Measurements from ENCODE around the gene SLC24A1.
A peak's percentile ranks its signal among the peaks of the same experiment; 100 is the strongest.

SLC24A1 gene

GRCh38 chr15:65618560-65619109 is 3.1 kb upstream of the SLC24A1 start:
- DNase-seq (ENCODE audit: low read depth), result no peak

DNA sequence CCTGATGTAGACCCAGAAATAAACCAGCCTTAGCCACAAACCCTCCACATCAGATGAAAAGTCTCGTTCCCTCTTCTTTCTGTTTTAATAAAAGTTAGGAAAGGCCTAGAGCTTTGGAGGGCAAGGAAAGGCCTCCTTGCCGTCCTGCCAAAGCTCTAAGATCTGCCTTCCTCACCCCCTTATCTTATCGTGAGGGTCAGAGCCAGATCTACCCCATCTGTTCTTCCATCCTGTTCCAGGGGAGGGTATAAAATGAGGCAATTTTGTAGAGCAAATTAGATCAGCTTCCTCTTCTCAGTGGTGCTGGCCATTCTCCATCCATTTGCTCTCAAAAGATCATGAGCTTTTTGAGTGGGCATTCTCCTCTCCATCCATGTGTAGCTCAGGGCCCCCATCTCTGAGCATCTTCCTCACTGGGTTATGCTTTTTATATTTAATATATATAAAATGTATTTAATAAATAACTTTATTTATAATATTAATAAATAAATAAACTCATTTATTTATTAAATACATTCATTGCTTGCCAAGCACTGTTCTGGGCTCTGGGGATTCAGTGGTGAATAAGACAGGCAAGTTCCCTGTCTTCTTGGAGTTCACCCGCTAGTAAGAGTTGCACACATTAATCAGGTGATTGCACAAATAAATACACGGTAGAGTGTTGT is 2.0 kb upstream of the SLC24A1 start:
- DNase-seq (ENCODE audit: low read depth), result no peak

DNA sequence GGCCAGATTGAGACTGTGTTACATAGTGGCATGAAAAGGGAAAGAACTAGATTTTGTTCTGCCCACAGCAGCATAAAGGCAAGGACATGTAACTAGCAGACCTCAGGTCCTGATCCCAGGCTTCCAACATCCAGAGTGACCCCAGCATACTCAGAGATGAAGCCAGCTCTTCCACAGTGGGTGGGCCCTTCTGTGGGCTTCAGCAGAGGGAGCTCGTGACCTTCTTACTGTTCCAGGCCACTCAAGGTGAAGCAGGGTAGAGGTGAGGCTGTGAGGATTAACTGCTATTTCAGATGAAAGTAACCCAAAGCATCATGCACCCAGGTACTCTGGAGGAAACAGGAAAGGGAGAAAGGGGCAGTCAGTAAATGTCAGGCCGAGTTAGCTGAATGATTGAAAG is 905 bp upstream of the SLC24A1 start:
- DNase-seq (ENCODE audit: low read depth), result no peak

DNA sequence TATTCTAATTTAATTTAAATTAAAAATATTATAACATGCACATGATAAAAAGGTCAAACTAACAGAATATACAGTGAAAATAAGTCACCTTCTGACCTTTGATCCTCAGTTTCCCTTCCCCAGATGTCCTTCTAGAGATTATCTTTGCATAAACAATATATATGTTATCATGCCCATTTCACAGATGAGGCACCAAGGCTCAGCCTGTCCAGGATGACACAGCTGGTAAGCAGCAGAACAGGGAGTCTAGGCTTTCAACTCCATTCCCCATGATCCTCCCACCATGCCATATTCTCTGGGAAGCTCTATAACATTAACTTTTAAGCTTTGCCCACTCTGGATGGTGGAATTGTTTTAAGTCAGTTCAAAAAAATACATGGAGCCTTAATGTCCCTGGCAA is 1.4 kb downstream of the SLC24A1 start:
- DNase-seq (ENCODE audit: low read depth), result no peak

GRCh38 chr15:65626856-65627255 is 5.1 kb downstream of the SLC24A1 start:
- no peak for DNase-seq (ENCODE audit: low read depth)

GRCh38 chr15:65629548-65629947 is 7.8 kb downstream of the SLC24A1 start:
- no peak for DNase-seq (ENCODE audit: low read depth)

DNA sequence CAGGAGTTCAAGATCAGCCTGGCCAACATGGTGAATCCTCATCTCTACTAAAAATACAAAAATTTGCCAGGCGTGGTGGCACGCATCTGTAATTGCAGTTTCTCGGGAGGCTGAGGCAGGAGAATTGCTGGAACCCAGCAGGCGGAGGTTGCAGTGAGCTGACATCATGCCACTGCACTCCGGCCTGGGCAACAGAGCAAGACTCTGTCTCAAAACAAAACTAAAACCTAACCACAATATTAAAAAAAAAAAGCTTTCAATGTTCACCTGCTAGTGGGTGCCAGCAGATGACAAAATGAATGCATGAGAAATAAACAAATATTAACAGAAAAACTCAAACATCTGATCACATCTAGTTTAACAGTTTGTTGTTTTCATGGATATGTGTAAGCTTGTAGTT is 9.0 kb downstream of the SLC24A1 start:
- no peak for DNase-seq (ENCODE audit: low read depth)

DNA sequence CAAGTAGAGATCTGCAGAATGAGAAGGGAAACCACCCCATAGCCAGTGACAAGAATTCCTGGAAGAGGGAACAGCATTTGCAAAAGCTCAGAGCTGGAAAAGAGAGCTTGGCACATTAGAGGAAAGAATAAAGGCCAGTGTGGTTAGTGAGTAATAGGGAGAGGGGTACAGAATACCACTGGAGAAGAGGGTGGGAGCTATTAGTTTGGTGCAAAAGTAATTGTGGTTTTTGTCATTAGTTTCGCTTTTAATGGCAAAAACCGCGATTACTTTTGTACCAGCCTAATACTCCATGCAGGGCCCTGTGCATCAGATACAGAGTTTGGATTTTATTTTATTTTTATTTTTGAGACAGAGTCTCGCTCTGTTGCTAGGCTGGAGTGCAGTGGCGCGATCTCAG is 9.8 kb downstream of the SLC24A1 start:
- no peak for DNase-seq (ENCODE audit: low read depth)

- no peak for DNase-seq (ENCODE audit: low read depth)
Observed at GRCh38 chr15:65632780-65633375, 11.1 kb downstream of the SLC24A1 start.

- DNase-seq (ENCODE audit: low read depth), result no peak
Observed at GRCh38 chr15:65633752-65634151, 12.0 kb downstream of the SLC24A1 start.

DNA sequence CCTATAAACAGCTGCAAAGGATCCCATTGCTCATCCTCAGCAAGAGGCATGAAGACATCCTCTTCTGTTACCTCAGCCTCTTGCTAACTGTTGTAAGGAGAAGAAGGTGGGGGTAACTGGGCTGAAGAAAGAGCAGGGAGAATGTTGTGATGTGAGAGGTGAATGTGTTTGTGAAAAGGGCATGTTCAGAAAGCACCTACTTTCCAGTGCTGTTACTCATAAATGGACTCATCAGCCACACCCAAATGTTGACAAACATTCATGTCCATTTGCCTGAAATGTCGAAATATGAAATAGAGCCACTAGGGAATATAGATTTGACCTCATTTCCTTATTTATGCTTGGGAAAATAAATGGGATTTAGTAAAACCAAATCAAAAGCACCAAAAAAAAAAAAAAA is 12.6 kb downstream of the SLC24A1 start:
- no peak for DNase-seq (ENCODE audit: low read depth)

- no peak for DNase-seq (ENCODE audit: low read depth)
Observed at GRCh38 chr15:65638109-65638508, 16.4 kb downstream of the SLC24A1 start.

GRCh38 chr15:65638681-65639089 is 16.9 kb downstream of the SLC24A1 start:
- peak; percentile 9 for DNase-seq (ENCODE audit: low read depth)

GRCh38 chr15:65639509-65639908 is 17.8 kb downstream of the SLC24A1 start:
- DNase-seq (ENCODE audit: low read depth), result no peak

DNA sequence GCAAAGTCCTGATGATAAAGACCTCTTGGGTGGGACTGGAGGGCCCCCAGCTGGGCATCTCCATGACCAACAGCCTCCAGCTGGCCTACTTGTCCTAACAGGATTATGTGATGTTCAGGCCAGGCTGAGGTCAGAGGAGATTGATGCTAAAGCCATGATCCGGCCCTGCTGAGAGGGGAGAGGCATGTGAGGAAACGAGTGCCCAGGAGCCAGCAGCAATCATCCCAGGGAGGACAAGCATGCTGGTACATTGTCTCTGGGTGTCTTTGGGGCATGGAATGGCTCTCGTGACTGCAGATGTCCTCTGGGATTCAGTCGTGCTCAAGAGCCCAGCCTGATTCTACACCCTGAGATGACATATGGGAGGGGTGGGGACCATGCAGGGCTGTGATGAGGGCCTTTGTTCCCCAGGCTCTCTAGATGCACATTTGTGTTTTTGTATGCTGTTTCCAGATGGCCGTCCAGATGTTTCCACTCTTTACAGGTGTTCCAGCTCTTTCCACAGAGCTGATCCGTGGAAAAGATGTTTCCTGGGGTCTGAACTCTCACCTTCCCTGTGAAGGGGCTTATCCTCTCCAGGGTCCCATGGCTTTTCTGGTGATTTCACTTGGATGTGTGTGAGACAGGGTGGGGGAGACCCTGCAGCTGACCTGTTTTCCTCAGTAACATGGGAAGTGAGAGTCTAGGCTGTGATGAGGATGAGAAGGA is 20.2 kb downstream of the SLC24A1 start:
- DNase-seq (ENCODE audit: low read depth), result no peak

- DNase-seq (ENCODE audit: low read depth), result no peak
Observed at GRCh38 chr15:65642594-65642993, 20.9 kb downstream of the SLC24A1 start.

GRCh38 chr15:65644282-65644681 is 22.5 kb downstream of the SLC24A1 start:
- no peak for DNase-seq (ENCODE audit: low read depth)

DNA sequence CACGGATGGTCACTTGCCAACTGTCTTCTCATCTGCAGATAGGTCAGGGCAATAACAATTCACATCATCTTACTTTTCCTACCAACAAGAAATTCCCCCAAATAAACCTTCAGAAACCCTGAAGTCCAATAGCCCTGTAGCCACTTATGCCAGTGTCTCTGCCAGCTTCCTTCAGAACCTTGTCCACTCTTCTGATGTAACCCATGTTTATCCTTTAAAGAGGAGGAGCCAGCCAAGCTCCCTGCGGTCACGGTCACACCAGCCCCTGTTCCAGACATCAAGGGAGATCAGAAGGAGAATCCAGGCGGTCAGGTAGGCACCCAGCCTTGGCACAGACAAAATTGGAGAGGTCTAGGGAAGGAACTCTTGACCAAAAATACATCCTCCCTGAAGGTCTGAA is 23.7 kb downstream of the SLC24A1 start:
- no peak for DNase-seq (ENCODE audit: low read depth)

DNA sequence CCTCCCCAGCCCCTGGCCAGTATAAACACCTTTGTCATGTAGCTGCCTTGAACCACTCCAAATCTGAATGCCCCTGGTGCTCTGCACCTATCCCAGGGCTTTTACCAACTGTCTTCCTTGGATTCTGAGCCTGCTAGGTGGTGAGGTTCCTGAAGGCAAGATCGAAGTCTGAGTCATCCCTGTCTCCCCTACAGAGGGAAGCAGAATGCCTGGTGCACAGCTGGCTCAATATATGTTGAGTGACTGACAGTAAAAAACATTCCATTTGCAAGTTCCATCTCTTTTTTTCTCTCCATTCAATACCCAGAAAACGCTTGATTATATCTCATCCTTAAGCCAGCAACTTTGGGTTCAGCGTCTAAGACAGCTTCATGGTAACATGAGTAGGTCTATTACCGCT is 24.7 kb downstream of the SLC24A1 start:
- no peak for DNase-seq (ENCODE audit: low read depth)

DNA sequence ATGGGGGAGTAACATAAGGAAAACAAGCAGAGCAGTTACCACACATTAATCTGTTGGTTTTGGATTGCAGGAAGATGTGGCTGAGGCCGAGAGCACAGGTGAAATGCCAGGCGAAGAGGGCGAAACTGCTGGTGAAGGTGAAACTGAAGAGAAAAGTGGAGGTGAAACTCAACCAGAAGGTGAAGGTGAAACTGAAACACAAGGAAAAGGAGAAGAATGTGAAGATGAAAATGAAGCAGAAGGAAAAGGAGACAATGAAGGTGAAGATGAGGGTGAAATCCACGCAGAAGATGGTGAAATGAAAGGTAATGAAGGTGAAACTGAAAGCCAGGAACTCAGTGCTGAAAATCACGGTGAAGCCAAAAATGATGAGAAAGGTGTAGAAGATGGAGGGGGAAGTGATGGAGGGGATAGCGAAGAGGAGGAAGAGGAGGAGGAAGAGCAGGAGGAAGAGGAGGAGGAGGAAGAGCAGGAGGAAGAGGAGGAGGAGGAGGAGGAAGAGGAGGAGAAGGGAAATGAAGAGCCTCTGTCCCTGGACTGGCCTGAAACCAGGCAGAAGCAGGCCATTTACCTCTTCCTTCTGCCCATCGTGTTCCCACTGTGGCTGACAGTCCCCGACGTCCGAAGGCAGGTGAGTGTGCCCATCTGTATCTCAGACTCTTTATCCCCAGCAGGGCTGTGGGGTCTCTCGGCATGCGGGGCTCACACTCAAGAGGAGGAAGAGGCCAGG is 28.7 kb downstream of the SLC24A1 start:
- DNase-seq (ENCODE audit: low read depth), result no peak

GRCh38 chr15:65651042-65651322 is 29.2 kb downstream of the SLC24A1 start:
- DNase-seq (ENCODE audit: low read depth), result no peak

DNA sequence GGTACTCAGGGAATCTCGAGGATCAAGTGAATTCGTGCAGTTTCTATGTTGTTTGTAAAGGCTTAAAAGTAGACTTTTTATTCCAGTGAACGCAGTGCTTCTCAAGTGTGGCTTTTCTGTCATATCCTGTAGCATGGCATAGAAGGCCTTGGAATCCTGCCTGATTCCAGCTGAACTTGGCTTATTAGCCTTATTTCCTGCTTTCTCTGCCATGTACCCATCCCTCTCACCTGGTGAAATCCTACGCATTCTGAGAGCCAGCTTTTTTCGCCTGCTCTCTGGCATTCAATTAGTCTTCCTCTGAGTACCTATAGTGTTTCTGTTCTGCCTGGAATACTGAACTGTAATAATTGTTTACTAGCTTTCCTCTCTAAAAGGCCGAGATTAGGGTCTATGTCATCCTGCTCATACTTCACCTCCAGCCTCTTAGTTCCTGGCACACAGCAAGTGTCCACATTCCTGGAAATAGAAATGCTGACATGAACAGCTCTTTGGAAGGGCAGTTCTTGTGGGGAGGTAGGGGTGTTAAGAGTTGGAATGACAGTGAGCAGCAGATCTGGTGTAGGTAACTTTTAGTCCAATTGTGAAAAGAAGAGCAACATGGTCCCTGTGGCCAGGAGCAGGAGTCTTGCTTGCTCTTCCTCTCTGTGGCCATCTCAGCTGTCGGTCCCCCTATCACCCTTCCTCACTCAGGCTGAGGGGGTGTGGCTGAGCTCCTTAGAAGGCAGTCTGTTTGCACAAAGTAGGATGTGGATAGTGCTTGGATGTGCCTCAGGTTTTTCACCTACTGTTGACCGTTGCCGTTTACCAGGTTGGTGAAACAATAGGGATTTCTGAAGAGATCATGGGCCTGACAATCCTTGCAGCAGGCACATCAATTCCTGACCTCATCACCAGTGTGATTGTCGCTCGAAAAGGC is 30.4 kb downstream of the SLC24A1 start:
- DNase-seq (ENCODE audit: low read depth), result no peak
